ENCODE measurements around the gene ACSL5. TPM values are rescaled to one million over a fixed set of nuclear protein-coding genes. Genes with fewer than 3 reads are reported as not detected.

Gene ACSL5
- total RNA-seq, 2 donors from 2014 or later = 56.6 to 71.9 TPM

- Mint-ChIP-seq H3K4me3 (no peak overlapping the region), H3K4me1 (no peaks in the 10 kb centered on the region), H3K27ac (no peak overlapping the region), H3K27me3 (no peaks in the 10 kb centered on the region), H3K9me3 (no peaks in the 10 kb centered on the region), H3K36me3 (ENCODE audit: low read depth) (no peaks in the 10 kb centered on the region)
- no peak for ATAC-seq (replicated peaks)
Measured at GRCh38 chr10:112344261-112344660, 29.7 kb upstream of the ACSL5 start.

DNA sequence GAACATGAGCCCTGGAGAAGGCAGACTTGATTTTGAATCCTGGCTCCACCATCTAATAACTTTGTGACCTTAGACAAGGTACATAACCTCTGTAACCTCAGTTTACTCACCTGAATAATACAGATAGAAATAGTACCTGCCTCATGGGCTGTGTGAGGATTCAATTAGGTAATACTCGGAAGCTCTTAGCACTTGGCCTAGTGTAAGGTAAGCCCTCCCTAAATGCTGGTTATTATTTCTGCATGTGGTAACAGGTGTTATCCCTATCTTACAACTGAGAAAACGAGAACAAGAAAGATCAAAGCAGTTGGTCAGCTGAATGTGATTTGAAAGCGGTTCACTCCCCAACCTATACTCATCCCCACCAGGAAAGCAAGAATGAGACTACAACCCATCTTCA is 28.7 kb upstream of the ACSL5 start:
- Mint-ChIP-seq H3K9me3 (no peaks in the 10 kb centered on the region), H3K36me3 (ENCODE audit: low read depth) (no peaks in the 10 kb centered on the region), H3K4me3 (no peak overlapping the region), H3K4me1 (no peaks in the 10 kb centered on the region), H3K27ac (no peak overlapping the region), H3K27me3 (no peaks in the 10 kb centered on the region)
- ATAC-seq (replicated peaks) = no peak

DNA sequence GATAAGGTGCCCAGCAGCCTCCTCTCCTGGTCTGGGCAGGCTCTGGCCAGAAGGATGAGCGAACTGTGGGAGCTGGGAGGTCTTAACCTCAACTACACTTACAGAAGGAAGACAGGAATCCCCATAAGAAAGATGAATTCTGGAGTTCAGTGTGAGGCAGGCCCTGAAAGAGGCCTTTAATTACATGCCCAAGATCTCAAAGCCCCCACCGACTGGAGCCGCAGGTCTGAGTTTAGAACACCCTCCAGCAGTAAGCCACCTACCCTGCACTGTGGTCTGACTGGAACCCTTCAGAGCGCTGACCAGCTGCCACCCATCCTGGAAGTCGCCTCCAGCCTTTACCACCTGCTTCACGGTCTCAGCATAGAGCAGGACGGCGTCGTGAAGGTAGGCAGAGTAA is 28.2 kb upstream of the ACSL5 start:
- ATAC-seq (replicated peaks) = no peak
- no peaks in the 10 kb centered on the region for H3K36me3 Mint-ChIP-seq (ENCODE audit: low read depth)
- no peaks in the 10 kb centered on the region for H3K27me3 Mint-ChIP-seq
- H3K4me1 Mint-ChIP-seq = no peaks in the 10 kb centered on the region
- H3K4me3 Mint-ChIP-seq = no peak overlapping the region
- H3K9me3 Mint-ChIP-seq = no peaks in the 10 kb centered on the region
- H3K27ac Mint-ChIP-seq = no peak overlapping the region

GRCh38 chr10:112346774-112347173 is 27.1 kb upstream of the ACSL5 start:
- no peaks in the 10 kb centered on the region for H3K4me1 Mint-ChIP-seq
- no peaks in the 10 kb centered on the region for H3K36me3 Mint-ChIP-seq (ENCODE audit: low read depth)
- no peak for ATAC-seq (replicated peaks)
- H3K27ac Mint-ChIP-seq = no peak overlapping the region
- H3K4me3 Mint-ChIP-seq = no peak overlapping the region
- no peaks in the 10 kb centered on the region for H3K27me3 Mint-ChIP-seq
- H3K9me3 Mint-ChIP-seq = no peaks in the 10 kb centered on the region

DNA sequence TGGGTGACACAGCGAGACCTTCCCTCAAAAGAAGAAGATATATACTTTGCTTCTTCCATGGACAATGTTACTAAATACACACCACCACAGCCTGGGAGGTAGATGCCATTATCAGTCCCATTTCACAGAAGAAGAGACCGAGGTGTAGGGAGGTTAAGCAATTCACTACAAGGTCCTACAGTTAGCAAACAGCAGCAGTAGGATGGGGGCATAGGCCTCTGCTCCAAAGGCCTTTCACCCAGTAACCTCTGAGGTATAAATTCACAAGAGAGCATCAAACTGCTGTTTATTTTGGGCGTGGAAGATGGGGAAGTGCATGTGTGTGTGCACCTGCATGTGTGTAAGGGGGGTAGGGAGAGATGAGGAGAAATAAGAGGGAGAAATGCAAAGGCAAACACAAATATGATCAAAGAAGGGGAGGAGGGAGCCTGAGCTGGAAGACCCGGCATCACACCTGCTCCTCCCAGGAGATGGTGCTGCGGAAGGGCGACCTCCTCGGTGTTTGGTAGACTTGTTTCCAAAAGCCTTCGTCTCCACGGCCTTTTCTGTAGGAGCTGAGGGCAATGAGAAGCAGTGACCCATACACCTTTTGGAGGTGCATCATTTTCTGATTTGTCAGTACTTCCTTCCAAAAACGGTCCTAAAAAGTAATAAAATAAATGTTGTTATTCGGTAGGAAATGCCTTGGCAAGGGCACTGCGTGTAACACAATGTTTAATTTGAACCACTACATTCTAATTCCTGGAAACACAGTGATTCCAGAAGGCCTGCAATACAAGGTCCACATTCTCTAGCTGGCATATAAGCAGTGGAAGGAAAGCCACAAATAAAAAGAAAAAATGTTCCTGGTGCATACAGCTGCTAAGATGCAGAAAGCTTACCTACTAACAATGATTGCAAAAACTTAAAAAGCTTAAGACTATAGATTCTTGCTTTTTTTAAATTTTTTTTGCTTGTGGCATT is 25.9 kb upstream of the ACSL5 start:
- no peaks in the 10 kb centered on the region for H3K36me3 Mint-ChIP-seq (ENCODE audit: low read depth)
- H3K4me3 Mint-ChIP-seq = no peak overlapping the region
- H3K4me1 Mint-ChIP-seq = no peaks in the 10 kb centered on the region
- H3K27me3 Mint-ChIP-seq = no peaks in the 10 kb centered on the region
- H3K9me3 Mint-ChIP-seq = no peaks in the 10 kb centered on the region
- no peak overlapping the region for H3K27ac Mint-ChIP-seq
- no peak for ATAC-seq (replicated peaks)

GRCh38 chr10:112348759-112349158 is 25.2 kb upstream of the ACSL5 start:
- Mint-ChIP-seq H3K36me3 (ENCODE audit: low read depth) (no peaks in the 10 kb centered on the region), H3K4me1 (no peaks in the 10 kb centered on the region), H3K9me3 (no peaks in the 10 kb centered on the region), H3K27me3 (no peaks in the 10 kb centered on the region), H3K27ac (no peak overlapping the region), H3K4me3 (no peak overlapping the region)
- ATAC-seq (replicated peaks) = no peak

DNA sequence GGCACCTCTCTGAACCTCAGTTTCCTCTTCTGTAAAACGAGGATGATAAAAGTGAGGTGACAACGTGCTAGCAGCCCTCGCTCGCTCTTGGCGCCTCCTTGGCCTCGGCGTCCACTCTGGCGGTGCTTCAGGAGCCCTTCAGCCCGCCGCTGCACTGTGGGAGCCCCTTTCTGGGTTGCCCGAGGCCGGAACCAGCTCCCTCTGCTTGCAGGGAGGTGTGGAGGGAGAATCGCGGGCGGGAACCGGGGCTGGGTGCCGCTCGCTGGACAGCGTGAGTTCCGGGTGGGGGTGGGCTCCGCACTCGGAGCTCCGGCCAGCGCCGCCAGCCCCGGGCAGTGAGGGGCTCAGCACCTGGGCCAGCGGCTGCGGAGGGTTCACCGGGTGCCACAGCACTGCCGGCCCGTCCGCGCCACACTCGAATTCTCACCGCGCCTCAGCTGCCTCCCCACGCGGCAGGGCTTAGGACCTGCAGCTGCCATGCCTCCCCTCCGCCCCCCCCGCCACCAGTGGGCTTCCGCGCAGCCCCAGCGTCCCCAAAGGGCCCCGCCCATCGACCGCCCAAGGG is 24.3 kb upstream of the ACSL5 start:
- H3K4me1 Mint-ChIP-seq = no peaks in the 10 kb centered on the region
- H3K27me3 Mint-ChIP-seq = no peaks in the 10 kb centered on the region
- no peaks in the 10 kb centered on the region for H3K36me3 Mint-ChIP-seq (ENCODE audit: low read depth)
- no peak overlapping the region for H3K4me3 Mint-ChIP-seq
- no peak overlapping the region for H3K27ac Mint-ChIP-seq
- ATAC-seq (replicated peaks) = no peak
- H3K9me3 Mint-ChIP-seq = no peaks in the 10 kb centered on the region

- ATAC-seq (replicated peaks) = no peak
- no peaks in the 10 kb centered on the region for H3K27me3 Mint-ChIP-seq
Measured at GRCh38 chr10:112351146-112351545, 22.8 kb upstream of the ACSL5 start.

GRCh38 chr10:112352044-112352443 is 21.9 kb upstream of the ACSL5 start:
- no peaks in the 10 kb centered on the region for H3K36me3 Mint-ChIP-seq (ENCODE audit: low read depth)
- no peaks in the 10 kb centered on the region for H3K9me3 Mint-ChIP-seq
- ATAC-seq (replicated peaks) = no peak
- H3K4me1 Mint-ChIP-seq = no peaks in the 10 kb centered on the region
- no peak overlapping the region for H3K27ac Mint-ChIP-seq
- no peaks in the 10 kb centered on the region for H3K27me3 Mint-ChIP-seq
- no peak overlapping the region for H3K4me3 Mint-ChIP-seq

More at GRCh38 chr10:112351146-112351545, 22.8 kb upstream of the ACSL5 start:
- no peaks in the 10 kb centered on the region for H3K4me1 Mint-ChIP-seq
- H3K4me3 Mint-ChIP-seq = no peak overlapping the region
- no peak overlapping the region for H3K27ac Mint-ChIP-seq
- no peaks in the 10 kb centered on the region for H3K36me3 Mint-ChIP-seq (ENCODE audit: low read depth)
- H3K9me3 Mint-ChIP-seq = no peaks in the 10 kb centered on the region

- H3K36me3 Mint-ChIP-seq (ENCODE audit: low read depth) = no peaks in the 10 kb centered on the region
- ATAC-seq (replicated peaks) = no peak
- H3K27me3 Mint-ChIP-seq = no peaks in the 10 kb centered on the region
- H3K4me3 Mint-ChIP-seq = no peak overlapping the region
- H3K9me3 Mint-ChIP-seq = no peaks in the 10 kb centered on the region
- no peaks in the 10 kb centered on the region for H3K4me1 Mint-ChIP-seq
- no peak overlapping the region for H3K27ac Mint-ChIP-seq
Measured at GRCh38 chr10:112353046-112353445, 20.9 kb upstream of the ACSL5 start.

DNA sequence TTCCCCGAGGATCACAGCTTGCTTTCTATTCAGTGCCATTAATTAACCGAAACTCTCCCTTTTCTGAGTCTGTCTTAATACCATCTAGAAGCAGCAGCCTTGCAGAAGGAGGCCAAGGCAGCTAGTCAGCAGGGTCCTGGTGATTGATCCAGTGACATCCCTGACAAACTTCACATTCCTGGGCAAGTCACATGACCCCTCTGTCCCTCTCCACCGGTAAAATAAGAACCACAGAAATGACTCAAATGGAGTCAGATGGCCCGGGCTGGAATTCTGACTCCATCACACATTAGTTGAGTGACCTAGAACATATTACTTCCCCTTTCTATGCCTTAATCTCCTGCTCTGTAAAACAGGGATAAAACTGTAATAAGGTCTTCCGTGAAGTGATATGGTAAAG is 17.2 kb upstream of the ACSL5 start:
- no peak for ATAC-seq (replicated peaks)
- Mint-ChIP-seq H3K4me1 (no peaks in the 10 kb centered on the region), H3K4me3 (no peak overlapping the region), H3K36me3 (ENCODE audit: low read depth) (no peaks in the 10 kb centered on the region), H3K27me3 (no peaks in the 10 kb centered on the region), H3K27ac (no peak overlapping the region), H3K9me3 (no peaks in the 10 kb centered on the region)

- Mint-ChIP-seq H3K27ac (no peak overlapping the region), H3K27me3 (no peaks in the 10 kb centered on the region), H3K4me1 (no peaks in the 10 kb centered on the region), H3K4me3 (no peak overlapping the region), H3K36me3 (ENCODE audit: low read depth) (no peaks in the 10 kb centered on the region), H3K9me3 (no peaks in the 10 kb centered on the region)
- no peak for ATAC-seq (replicated peaks)
Measured at GRCh38 chr10:112359606-112360307, 14.2 kb upstream of the ACSL5 start.

DNA sequence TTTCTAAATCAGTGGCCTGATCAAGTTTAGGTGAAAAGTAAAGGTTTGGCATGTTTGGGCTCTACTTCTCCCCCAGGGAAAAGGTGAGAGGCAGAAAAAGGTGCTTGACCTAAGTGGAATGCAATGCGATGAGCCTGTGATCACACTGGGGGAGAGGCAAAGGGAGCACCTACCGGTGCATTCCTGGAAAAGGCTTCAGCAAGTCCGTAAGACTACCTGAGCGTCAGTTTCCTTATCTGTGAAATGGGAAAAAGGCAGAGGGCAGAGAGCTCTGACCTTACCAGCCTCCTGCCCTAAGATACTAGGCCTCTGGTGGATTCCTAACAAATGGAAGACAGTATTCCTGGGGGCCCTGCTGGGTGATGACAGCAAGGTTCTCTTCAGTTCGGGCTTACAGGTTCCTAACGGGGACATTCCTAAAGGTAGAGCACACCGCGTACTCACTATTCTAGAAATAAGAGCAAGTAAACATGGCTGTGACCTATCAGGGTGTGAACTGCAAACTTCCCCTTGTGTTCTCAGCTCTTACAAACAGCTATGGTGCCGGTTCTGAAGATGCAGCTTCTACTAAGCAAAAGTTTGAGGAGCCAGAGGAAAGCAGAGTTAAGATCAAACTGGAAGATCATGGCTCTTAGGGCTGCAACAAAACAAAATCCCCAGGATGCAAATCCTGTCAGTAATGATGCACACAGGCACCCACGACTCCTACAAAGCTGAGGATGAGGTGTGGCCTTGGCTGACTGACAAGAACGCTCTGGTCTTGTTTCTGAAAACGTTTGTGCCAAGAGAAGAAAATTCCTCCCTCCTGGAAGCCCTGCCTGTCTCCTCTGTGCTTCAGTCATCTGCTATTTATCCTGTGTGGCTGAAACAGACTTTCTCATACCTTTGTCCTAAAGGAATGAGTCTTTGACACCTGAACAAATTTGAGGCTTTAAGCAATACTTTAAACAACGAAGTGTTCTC is 13.3 kb upstream of the ACSL5 start:
- peaks cover 4% of the 10 kb centered on the region for H3K27me3 Mint-ChIP-seq
- no peaks in the 10 kb centered on the region for H3K4me1 Mint-ChIP-seq
- no peaks in the 10 kb centered on the region for H3K36me3 Mint-ChIP-seq (ENCODE audit: low read depth)
- no peaks in the 10 kb centered on the region for H3K9me3 Mint-ChIP-seq
- no peak for ATAC-seq (replicated peaks)
- H3K27ac Mint-ChIP-seq = no peak overlapping the region
- H3K4me3 Mint-ChIP-seq = no peak overlapping the region
